GM19035 (cell line): ENCODE results near the gene C1S.
"Not testable (repeated sequence)": the region's sequence is repeated elsewhere in the genome, so short reads cannot be mapped to it uniquely, and the experiment has no call there.

Source experiments
- ATAC-seq: cut with Tn5 transposase; IDR thresholded peaks from one replicate; pipeline ENCODE4 v1.9.1; 2021; ENCODE audit not compliant: unreplicated experiment

The C1S gene

DNA sequence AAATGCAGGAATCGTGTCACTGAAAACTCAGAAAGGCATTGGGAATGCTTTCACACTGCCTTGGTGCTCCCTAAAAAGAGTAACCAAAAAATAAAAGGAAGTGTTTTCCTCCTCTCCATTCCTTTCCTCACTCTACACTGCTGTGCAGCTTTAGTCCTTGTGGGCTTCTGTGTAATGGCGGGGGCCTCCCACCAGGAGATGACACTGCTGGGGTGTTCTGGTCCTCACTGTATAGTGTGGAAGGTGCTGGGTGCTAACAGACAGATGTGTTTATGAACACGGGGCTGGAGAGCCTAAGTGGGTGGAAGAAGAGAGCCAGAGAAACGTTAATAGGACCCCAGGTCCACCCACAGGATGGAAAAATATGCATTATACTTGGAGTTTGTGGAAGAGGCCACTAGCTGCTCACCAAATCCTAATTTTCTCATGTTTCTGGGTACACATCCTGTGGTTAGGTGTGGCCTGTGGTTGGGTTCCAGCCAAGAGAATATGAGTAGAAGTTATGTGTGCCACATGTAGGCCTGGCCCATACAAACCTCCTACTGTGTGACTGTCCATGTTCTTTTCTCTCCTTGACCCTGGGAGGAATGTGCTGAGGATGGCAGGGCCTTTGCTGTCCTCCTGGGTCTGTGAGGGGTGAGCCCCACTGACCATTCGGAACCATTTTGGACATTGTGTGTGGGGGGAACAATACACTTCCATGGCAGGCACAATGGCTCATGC, 14.0 kb upstream of the C1S start:
- ATAC-seq = no peak

- ATAC-seq = no peak
These were observed 13.2 kb upstream of the C1S start for GRCh38 chr12:7047306-7047705.

DNA sequence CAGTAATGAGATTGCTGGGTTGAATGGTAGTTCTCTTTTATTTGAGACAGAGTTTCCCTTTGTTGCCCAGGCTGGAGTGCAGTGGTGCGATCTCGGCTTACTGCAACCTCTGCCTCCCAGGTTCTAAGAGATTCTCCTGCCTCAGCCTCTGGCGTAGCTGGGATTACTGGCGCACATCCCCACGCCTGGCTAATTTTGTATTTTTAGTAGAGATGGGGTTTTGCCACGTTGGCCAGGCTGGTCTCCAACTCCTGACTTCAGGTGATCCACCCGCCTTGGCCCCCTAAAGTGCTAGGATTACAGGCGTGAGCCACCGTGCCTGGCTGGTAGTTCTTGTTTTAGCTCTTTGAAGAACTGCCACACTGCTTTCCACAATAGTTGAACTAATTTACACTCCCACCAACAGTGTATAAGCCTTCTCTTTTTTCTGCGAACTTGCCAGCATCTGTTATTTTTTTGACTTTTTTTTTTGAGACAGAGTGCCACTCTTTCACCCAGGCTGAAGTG, 11.0 kb upstream of the C1S start:
- ATAC-seq = not testable (repeated sequence)

DNA sequence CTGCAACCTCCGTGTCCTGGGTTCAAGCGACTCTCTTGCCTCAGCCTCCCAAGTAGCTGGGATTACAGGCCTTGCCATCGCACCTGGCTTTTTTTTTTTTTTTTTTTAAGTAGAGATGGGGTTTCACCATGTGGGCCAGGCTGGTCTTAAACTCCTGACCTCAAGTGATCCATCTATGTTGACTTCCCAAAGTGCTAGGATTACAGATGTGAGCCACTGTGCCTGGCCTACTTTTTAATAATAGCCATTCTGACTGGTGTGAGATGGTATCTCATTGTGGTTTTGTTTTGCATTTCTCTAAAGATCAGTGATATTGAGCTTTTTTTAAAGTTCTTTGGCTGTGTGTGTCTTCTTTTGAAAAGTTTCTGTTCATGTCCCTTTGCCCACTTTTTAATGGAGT, 10.5 kb upstream of the C1S start:
- ATAC-seq = not testable (repeated sequence)

DNA sequence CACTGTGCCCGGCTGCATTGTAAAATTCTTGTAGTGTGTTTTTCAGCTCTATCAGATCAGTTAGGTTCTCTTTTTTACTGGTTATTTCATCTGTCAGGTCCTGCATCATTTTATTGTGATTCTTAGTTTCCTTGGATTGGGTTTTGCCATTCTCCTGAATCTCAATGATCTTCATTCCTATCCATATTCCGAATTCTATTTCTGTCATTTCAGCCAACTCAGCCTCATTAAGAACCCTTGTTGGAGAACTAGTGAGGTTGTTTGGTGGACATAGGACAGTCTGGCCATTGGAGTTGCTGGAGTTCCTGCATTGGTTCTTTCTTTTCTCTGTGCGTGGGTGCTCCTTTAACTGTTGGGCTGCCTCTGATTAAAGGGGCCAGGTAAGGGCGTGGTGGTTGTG, 5.6 kb upstream of the C1S start:
- no peak for ATAC-seq

- ATAC-seq = not testable (repeated sequence)
These were observed 4.8 kb upstream of the C1S start for GRCh38 chr12:7055736-7056135.

- no peak for ATAC-seq
These were observed 2.2 kb upstream of the C1S start for GRCh38 chr12:7058163-7058845.

- no peak for ATAC-seq
These were observed 1.6 kb upstream of the C1S start for GRCh38 chr12:7058850-7059395.

DNA sequence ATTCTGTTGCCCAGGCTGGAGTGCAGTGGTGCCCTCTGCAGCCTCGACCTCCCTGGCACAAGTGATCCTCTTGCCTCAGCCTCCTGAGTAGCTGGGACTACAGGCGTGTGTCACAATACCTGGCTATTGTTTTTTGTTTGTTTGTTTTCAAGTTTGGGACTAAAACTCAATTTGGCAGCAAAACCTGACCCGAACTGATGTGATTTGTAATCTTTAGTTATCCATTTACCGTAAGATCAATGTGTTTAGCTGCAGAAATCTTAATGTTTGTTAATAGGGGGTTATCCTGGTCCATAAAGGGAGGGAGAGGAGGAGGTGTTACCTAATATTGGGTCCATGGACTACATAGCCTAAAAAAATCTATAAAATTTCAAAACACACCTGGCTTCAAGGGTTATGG, 738 bp upstream of the C1S start:
- ATAC-seq = no peak

- ATAC-seq = no peak
These were observed 620 bp downstream of the C1S start for GRCh38 chr12:7061138-7061537.

DNA sequence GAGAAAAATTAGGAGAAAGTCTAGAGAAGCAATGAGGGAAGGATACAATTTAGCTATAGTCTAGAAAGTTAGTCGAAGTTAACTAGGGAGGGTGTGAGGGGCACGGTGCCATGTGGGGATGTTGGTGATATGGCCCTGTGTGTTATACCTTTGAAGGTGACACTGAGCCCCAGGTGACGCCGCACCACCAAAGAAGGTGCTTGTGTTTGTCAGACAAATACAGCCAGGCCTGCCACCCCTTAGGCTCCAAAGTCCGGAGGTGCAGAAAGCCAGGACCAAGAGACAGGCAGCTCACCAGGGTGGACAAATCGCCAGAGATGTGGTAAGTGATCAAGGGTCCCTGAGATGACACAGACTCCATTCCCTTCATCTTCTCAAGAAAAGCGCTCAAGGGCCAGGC, 1.1 kb downstream of the C1S start:
- ATAC-seq = no peak

- no peak for ATAC-seq
These were observed 4.0 kb downstream of the C1S start for GRCh38 chr12:7064516-7064915.

- ATAC-seq = no peak
These were observed 4.6 kb downstream of the C1S start for GRCh38 chr12:7065073-7065623.

DNA sequence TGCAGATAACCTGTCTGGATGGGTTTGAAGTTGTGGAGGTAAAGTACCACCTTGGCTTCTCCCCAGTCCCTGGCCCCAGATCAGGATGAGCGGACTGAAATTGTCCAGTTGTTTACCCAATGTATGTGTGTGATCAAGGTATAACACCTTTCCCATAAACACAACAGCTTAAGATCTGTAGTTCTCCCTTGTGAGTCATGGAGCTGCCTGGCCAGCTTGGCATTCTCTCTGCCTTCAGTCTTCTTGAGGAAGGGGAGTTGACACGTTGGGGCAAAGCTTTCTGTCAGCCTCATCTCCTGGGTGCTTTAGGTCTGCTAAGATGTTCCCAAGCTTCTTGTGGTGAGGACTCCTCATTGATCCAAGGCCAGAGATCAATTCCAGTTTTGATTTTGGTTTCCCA, 6.1 kb downstream of the C1S start:
- ATAC-seq = no peak

DNA sequence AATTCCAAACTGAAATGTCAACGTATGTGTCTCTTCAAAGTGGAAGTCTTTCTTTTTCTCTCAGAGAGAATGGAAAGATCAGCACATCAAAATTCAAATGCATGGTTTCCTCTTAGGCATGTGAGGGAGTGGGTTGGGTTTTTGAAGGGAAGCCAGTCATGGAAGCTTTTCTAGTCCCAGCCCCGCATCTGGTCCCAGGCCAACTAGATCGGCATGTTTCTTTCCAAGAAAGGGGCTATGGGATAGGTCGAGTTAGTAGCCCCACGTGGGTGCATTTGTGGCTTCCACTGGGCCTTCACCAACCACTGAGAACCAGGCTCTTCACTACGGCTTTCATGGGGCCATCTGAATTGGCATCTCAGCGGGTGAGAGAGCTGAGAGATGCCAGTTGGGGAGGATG, 6.6 kb downstream of the C1S start:
- no peak for ATAC-seq

- ATAC-seq = no peak
These were observed 7.9 kb downstream of the C1S start for GRCh38 chr12:7068240-7068993.

DNA sequence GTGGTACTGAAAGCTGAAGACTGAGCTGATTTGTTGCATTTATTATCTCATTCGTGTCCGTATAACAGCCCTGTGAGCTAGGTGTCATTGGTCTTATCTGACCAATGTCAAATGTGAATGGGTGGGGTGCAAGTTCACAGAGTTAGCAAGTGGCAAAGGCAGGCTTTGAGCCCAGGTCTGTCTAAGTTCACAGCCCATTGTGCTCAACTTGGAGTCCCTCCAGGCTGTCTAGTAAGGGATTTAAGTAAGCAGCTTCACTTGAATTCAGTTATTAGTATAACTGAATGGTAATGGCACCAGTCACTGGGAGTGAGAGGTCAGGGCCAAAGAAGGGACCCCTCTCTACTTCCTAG, 8.5 kb downstream of the C1S start:
- no peak for ATAC-seq

GRCh38 chr12:7069386-7069785, 8.9 kb downstream of the C1S start:
- ATAC-seq = no peak

GRCh38 chr12:7072035-7072434, 11.5 kb downstream of the C1S start:
- no peak for ATAC-seq

DNA sequence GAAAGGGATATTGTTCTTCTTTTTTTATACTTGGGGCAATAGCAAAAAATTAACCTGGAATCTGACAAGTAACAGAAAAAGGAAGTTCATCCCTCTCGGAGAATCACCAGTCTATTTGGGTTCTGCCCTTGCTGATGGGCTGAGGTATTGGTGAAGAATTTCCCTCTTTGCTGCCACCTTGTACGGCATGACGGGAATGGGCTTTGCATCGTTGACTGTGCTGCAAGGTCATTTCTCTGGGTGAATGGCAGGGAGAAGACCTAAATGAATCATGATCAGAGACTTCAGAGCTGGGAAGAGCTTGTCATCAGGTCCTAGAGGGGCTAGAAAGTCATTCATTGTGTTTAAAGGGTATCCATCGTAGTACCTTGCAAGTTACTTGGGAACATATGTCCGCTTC, 12.0 kb downstream of the C1S start:
- no peak for ATAC-seq

DNA sequence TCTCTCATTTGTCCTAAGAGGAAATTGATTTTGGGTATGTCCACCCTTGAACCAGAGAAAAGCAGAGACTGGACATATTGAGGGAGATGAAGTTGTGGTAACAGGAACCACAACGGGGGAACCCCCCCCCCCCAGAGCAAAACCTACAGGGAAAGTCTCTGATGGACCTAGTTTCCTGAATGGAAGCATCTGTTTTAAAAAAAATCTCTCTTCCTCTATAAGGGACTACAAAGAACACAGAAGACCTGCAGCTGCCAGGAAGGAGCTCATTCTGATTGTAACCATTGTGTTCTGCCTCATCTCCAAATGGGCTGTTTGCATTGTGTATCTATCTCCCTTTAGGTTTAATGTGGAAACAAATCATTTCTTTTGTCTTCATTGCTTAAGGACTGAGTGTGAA, 13.4 kb downstream of the C1S start:
- no peak for ATAC-seq
